ENCODE data around the gene CALHM6. TPM values are rescaled to one million over a fixed set of nuclear protein-coding genes. Genes with fewer than 3 reads are reported as not detected.

Gene CALHM6
- total RNA-seq, 1 donor from 2014 or later, result not detected

DNA sequence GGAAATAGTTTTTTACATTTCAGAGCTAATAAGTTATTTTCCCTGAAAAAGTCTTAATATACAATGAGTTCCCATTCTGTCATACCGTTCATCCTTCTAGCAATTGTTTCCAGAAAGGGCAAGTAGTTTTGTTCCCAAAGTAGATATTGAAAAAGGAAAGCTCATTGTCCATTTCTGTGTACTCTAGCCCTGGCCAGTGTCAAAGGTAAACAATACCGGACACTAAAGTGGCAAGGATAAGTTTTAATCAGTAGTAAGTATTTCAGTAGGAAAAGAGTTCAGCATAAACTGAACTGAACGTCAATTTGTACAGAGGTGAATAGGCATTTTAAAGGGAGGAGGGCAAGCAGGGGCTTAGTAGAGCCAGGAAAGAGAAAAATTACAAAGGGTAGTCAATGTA, 43.5 kb upstream of the CALHM6 start:
- H4K20me1 ChIP-seq (ENCODE audit: low read depth), result peaks cover 8% of the 10 kb centered on the region

DNA sequence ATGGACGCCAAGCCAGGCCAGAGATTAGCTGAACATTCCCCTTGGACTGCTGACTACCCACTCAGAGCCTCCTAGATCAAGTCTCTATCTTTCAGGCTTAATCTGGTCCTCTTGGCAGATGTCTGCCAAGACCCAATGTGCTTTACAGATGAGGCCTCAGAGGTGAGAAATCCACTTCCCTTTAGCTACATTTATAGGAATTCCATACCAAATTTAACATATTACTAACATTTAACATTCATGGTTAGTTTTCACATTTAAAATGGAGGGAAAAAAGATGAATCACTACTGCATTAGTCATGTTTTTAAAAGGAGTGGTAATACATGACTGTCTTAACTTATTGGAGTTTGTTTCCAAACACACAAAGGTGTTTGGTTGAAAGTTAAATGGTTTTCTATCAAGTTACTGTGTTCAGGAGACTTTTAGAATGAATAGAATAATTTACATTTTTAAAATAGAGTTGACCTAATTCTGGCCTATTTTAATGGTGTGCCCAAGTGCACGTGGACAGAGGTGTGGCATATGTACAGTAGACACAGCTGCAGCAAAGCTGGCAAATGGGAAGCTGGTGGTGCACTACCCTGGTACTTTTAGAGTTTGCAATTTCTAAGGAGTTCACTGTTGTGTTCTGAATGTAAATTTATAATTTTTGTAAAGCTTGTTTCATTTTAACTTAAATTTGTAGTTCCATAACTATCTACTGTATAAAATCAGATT, 41.9 kb upstream of the CALHM6 start:
- H3K27me3 ChIP-seq, result no peaks in the 10 kb centered on the region
- H3K27ac ChIP-seq, result no peak overlapping the region
- no peak overlapping the region for H2AFZ ChIP-seq (replicated peaks)
- Mint-ChIP-seq H3K9me3 (no peaks in the 10 kb centered on the region), H3K27me3 (ENCODE audit: insufficient read depth, low read depth) (peaks cover 5% of the 10 kb centered on the region), H3K4me3 (no peak overlapping the region), H3K36me3 (peaks cover 13% of the 10 kb centered on the region), H3K27ac (no peak overlapping the region), H3K4me1 (peaks cover 12% of the 10 kb centered on the region)
- no peak overlapping the region for H3K9ac ChIP-seq
- no peaks in the 10 kb centered on the region for H3K36me3 ChIP-seq
- H3K4me3 ChIP-seq, result no peak overlapping the region
- DNase-seq (ENCODE audit: low spot score), result no peak
- H3K4me2 ChIP-seq, result no peak overlapping the region
- peaks cover 8% of the 10 kb centered on the region for H3F3A ChIP-seq (ENCODE audit: low read depth)
- H3K9me3 ChIP-seq (ENCODE audit: low read depth), result no peaks in the 10 kb centered on the region
- TF ChIP-seq, protein P1, sequence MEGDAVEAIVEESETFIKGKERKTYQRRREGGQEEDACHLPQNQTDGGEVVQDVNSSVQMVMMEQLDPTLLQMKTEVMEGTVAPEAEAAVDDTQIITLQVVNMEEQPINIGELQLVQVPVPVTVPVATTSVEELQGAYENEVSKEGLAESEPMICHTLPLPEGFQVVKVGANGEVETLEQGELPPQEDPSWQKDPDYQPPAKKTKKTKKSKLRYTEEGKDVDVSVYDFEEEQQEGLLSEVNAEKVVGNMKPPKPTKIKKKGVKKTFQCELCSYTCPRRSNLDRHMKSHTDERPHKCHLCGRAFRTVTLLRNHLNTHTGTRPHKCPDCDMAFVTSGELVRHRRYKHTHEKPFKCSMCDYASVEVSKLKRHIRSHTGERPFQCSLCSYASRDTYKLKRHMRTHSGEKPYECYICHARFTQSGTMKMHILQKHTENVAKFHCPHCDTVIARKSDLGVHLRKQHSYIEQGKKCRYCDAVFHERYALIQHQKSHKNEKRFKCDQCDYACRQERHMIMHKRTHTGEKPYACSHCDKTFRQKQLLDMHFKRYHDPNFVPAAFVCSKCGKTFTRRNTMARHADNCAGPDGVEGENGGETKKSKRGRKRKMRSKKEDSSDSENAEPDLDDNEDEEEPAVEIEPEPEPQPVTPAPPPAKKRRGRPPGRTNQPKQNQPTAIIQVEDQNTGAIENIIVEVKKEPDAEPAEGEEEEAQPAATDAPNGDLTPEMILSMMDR (IDR thresholded peaks at IDR 0.05), result no peak
- TF ChIP-seq EZH2phosphoT487 (IDR thresholded peaks at IDR 0.05), result no peak
- TF ChIP-seq EZH2 (IDR thresholded peaks at IDR 0.05), result no peak
- H4K20me1 ChIP-seq (ENCODE audit: low read depth), result peaks cover 8% of the 10 kb centered on the region
- H3K4me1 ChIP-seq, result peaks cover 12% of the 10 kb centered on the region
- no peaks in the 10 kb centered on the region for H3K79me2 ChIP-seq (ENCODE audit: low read depth)

More for the DNA sequence above, 43.5 kb upstream of the CALHM6 start:
- no peak overlapping the region for H3K4me2 ChIP-seq
- H3F3A ChIP-seq (ENCODE audit: low read depth), result peaks cover 8% of the 10 kb centered on the region
- Mint-ChIP-seq H3K27ac (no peak overlapping the region), H3K36me3 (peaks cover 16% of the 10 kb centered on the region), H3K9me3 (no peaks in the 10 kb centered on the region), H3K27me3 (ENCODE audit: insufficient read depth, low read depth) (peaks cover 5% of the 10 kb centered on the region), H3K4me3 (no peak overlapping the region), H3K4me1 (peaks cover 15% of the 10 kb centered on the region)
- no peaks in the 10 kb centered on the region for H3K27me3 ChIP-seq
- no peak for DNase-seq (ENCODE audit: low spot score)
- no peak overlapping the region for H3K27ac ChIP-seq
- H2AFZ ChIP-seq (replicated peaks), result no peak overlapping the region
- no peak overlapping the region for H3K9ac ChIP-seq
- H3K9me3 ChIP-seq (ENCODE audit: low read depth), result no peaks in the 10 kb centered on the region
- TF ChIP-seq EZH2phosphoT487 (IDR thresholded peaks at IDR 0.05), result no peak
- TF ChIP-seq, protein P1 (IDR thresholded peaks at IDR 0.05), result no peak
- TF ChIP-seq EZH2 (IDR thresholded peaks at IDR 0.05), result no peak
- H3K4me1 ChIP-seq, result peaks cover 12% of the 10 kb centered on the region
- no peaks in the 10 kb centered on the region for H3K36me3 ChIP-seq
- H3K79me2 ChIP-seq (ENCODE audit: low read depth), result no peaks in the 10 kb centered on the region
- no peak overlapping the region for H3K4me3 ChIP-seq

- H2AFZ ChIP-seq (replicated peaks), result no peak overlapping the region
- H3K4me3 ChIP-seq, result no peak overlapping the region
- H3K27ac Mint-ChIP-seq, result no peak overlapping the region
- peaks cover 6% of the 10 kb centered on the region for H3K4me1 ChIP-seq
- no peaks in the 10 kb centered on the region for H3K9me3 Mint-ChIP-seq
- peaks cover 3% of the 10 kb centered on the region for H3K27me3 Mint-ChIP-seq (ENCODE audit: insufficient read depth, low read depth)
- DNase-seq (ENCODE audit: low spot score), result no peak
- H3K4me1 Mint-ChIP-seq, result peaks cover 7% of the 10 kb centered on the region
- H3K4me3 Mint-ChIP-seq, result no peak overlapping the region
- H3K36me3 ChIP-seq, result no peaks in the 10 kb centered on the region
- H3K27ac ChIP-seq, result no peak overlapping the region
- peaks cover 6% of the 10 kb centered on the region for H3F3A ChIP-seq (ENCODE audit: low read depth)
- no peaks in the 10 kb centered on the region for H3K27me3 ChIP-seq
- peaks cover 5% of the 10 kb centered on the region for H4K20me1 ChIP-seq (ENCODE audit: low read depth)
- TF ChIP-seq EZH2 (IDR thresholded peaks at IDR 0.05), result no peak
- TF ChIP-seq EZH2phosphoT487 (IDR thresholded peaks at IDR 0.05), result no peak
- TF ChIP-seq, protein P1 (IDR thresholded peaks at IDR 0.05), result no peak
- H3K9me3 ChIP-seq (ENCODE audit: low read depth), result no peaks in the 10 kb centered on the region
- no peak overlapping the region for H3K9ac ChIP-seq
- no peak overlapping the region for H3K4me2 ChIP-seq
- H3K36me3 Mint-ChIP-seq, result peaks cover 7% of the 10 kb centered on the region
- H3K79me2 ChIP-seq (ENCODE audit: low read depth), result no peaks in the 10 kb centered on the region
Observed at GRCh38 chr6:116420341-116420740, 40.8 kb upstream of the CALHM6 start.
